MCF 10A (cell line): ENCODE results near the gene PPP1R2. TPM values are rescaled to one million over a fixed set of nuclear protein-coding genes. Genes with fewer than 3 reads are reported as not detected.
A peak's percentile ranks its signal among the peaks of the same experiment; 100 is the strongest.
"Not testable (repeated sequence)": the region's sequence is repeated elsewhere in the genome, so short reads cannot be mapped to it uniquely, and the experiment has no call there.

Experiments
- BruUV-seq: library from RNA; stranded (reverse); fragments of 400-500 nt; replicated peaks from 2 replicates; lab custom pipeline; 2021; lab: Mats Ljungman, UMichigan
- CTCF ChIA-PET: fragments of 300-600 bp; sonication (Branson Sonifier 250); formaldehyde crosslinking; extraction: SDS; loops from one replicate; lab custom pipeline; 2021; ENCODE audit warnings: antibody characterized with exemption, inconsistent platforms; lab: Yijun Ruan, JAX
- POLR2A ChIA-PET: fragments of 300-600, 350-650 bp; sonication (Branson Sonifier 250); formaldehyde crosslinking; extraction: SDS; loops from one replicate; lab custom pipeline; 2020; ENCODE audit warnings: antibody characterized with exemption, inconsistent platforms; lab: Yijun Ruan, JAX
- DNase-seq: peaks from one replicate; pipeline ENCODE4 v3.0.0-alpha.2; 2018; ENCODE audit not compliant: unreplicated experiment
- H3K27ac Mint-ChIP-seq: one replicate; pipeline ENCODE4 v1.8.0; 2022; ENCODE audit warnings: mild to moderate bottlenecking, low read depth, mixed read lengths; ENCODE audit not compliant: unreplicated experiment
- H3K27me3 Mint-ChIP-seq: one replicate; pipeline ENCODE4 v1.8.0; 2022; ENCODE audit warnings: mixed read lengths; ENCODE audit not compliant: insufficient read depth, unreplicated experiment
- H3K36me3 Mint-ChIP-seq: one replicate; pipeline ENCODE4 v1.8.0; 2022; ENCODE audit warnings: mild to moderate bottlenecking, moderate library complexity, mixed read lengths; ENCODE audit not compliant: insufficient read depth, unreplicated experiment
- H3K4me1 Mint-ChIP-seq: one replicate; pipeline ENCODE4 v1.8.0; 2022; ENCODE audit warnings: mixed read lengths; ENCODE audit not compliant: insufficient read depth, unreplicated experiment
- H3K4me3 Mint-ChIP-seq: one replicate; pipeline ENCODE4 v1.8.0; 2022; ENCODE audit warnings: mild to moderate bottlenecking, moderate library complexity, mixed read lengths; ENCODE audit not compliant: unreplicated experiment
- H3K9me3 Mint-ChIP-seq: one replicate; pipeline ENCODE4 v1.8.0; 2022; ENCODE audit warnings: mixed read lengths; ENCODE audit not compliant: unreplicated experiment
- intact Hi-C: fragments of 100-400 bp; cut with micrococcal nuclease; formaldehyde crosslinking; loops from 2 replicates; pipeline ENCODE4 v1.14.1; 2022
- total RNA-seq: library from RNA; stranded (reverse); gene quantifications from 2 replicates; pipeline ENCODE4 v1.2.3, GENCODE V29; 2022
- TF ChIP-seq, protein P1 (sequence below): fragments of 200-600 bp; IDR thresholded peaks from one replicate; pipeline ENCODE4 v1.8.0; 2022; ENCODE audit warnings: antibody characterized with exemption, mild to moderate bottlenecking; ENCODE audit not compliant: unreplicated experiment

PPP1R2 gene
- total RNA-seq, 1 experiment from 2014 or later: 53.0 TPM

DNA sequence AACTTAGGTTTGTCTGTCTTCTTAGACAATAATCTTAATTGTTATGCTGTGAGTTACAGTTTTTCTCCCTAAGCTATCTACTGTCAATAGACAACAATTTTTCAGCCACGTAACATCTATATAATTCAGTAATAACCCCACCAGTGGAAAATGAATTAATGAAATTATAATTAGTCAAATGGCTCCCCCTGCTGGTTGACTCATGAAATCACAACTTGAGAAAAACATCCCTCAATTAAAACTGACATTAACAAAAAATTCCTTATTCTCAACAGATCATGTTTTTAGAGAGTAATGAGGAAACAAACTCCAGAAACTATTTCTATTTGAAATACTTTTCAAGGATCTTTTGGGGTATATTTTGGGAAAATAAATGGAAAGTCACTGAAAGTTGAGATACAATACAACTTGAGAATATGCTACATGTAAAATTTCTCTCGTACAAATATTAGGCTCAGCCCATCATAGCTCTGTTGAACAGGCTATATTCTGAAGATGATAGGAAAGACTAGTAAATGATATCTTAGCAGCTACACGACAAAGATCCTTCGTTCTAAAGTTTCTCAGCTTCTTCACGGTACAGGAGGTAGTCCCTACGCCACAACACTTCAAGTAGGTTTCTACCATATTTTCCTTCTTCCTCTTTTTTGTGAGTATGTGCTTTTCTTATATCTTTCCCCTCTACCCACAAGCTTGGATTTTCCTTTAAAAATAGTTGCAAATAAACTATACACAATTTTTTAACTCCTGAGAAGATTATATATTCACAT, 20.7 kb downstream of the PPP1R2 start:
- CTCF ChIA-PET: interaction anchor here (0.5 to 6.3 kb wide), 20 partner anchors 12 to 854 kb away, joined by 3 to 154 read pairs (median 4); partner anchors contain the start of gene XXYLT1
- Mint-ChIP-seq H3K27me3 (no peaks in the 10 kb centered on the region), H3K4me3 (no peak overlapping the region), H3K36me3 (peaks cover 25% of the 10 kb centered on the region), H3K27ac (no peak overlapping the region), H3K4me1 (no peaks in the 10 kb centered on the region), H3K9me3 (no peaks in the 10 kb centered on the region)
- POLR2A ChIA-PET: interaction anchor here (0.6 to 3.2 kb wide), 4 partner anchors 20 to 252 kb away, joined by 4 to 20 read pairs (median 12); partner anchors contain the start of genes PPP1R2 and XXYLT1
- peak; percentile 59 for DNase-seq
- BruUV-seq: no TSS peak
- TF ChIP-seq, protein P1, sequence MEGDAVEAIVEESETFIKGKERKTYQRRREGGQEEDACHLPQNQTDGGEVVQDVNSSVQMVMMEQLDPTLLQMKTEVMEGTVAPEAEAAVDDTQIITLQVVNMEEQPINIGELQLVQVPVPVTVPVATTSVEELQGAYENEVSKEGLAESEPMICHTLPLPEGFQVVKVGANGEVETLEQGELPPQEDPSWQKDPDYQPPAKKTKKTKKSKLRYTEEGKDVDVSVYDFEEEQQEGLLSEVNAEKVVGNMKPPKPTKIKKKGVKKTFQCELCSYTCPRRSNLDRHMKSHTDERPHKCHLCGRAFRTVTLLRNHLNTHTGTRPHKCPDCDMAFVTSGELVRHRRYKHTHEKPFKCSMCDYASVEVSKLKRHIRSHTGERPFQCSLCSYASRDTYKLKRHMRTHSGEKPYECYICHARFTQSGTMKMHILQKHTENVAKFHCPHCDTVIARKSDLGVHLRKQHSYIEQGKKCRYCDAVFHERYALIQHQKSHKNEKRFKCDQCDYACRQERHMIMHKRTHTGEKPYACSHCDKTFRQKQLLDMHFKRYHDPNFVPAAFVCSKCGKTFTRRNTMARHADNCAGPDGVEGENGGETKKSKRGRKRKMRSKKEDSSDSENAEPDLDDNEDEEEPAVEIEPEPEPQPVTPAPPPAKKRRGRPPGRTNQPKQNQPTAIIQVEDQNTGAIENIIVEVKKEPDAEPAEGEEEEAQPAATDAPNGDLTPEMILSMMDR: peak; percentile 53
- intact Hi-C loops: loop anchor here (1.0 kb wide), 2 partner anchors 79 to 251 kb away; partner anchors contain the start of genes ACAP2 and XXYLT1

DNA sequence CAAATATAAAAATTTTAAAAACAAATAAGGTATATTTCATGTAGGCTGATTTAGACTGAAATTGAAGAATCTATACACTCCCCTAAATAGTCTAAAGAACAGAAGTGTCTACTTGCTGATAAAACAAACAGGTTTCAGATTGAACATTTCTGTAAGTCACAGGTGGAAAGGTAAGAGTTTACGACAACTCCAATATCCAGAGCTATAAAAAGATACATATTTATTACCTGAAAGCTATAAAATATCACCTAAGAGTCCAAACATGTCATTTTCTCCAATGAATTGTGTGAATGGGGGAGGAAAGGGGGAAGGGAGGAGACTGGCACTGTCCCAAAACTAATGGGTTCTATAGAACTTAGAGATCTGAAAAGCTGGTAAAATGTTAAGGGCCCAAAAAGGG, 26.1 kb downstream of the PPP1R2 start:
- TF ChIP-seq, protein P1: no peak
- Mint-ChIP-seq H3K27me3 (no peaks in the 10 kb centered on the region), H3K27ac (no peak overlapping the region), H3K4me3 (no peak overlapping the region), H3K9me3 (no peaks in the 10 kb centered on the region), H3K36me3 (peaks cover 32% of the 10 kb centered on the region), H3K4me1 (no peaks in the 10 kb centered on the region)
- intact Hi-C loops: no loop called here
- no TSS peak for BruUV-seq
- POLR2A ChIA-PET: no interaction called here
- CTCF ChIA-PET: interaction anchor here (0.7 to 2.9 kb wide), 3 partner anchors 10 to 652 kb away, joined by 3 to 21 read pairs (median 3); partner anchors contain the start of gene XXYLT1
- no peak for DNase-seq

GRCh38 chr3:195514610-195515235, 28.4 kb downstream of the PPP1R2 start:
- BruUV-seq, DNase-seq, H3K27ac Mint-ChIP-seq, H3K4me3 Mint-ChIP-seq, intact Hi-C loops, H3K4me1 Mint-ChIP-seq, H3K27me3 Mint-ChIP-seq, H3K9me3 Mint-ChIP-seq: not testable (repeated sequence)
- ChIA-PET POLR2A (interaction anchor here (1.2 kb wide), 1 partner anchor 239 kb away, joined by 3 read pairs; no protein-coding TSS in a partner anchor), CTCF (interaction anchor here (0.6 to 2.9 kb wide), 2 partner anchors 244 to 486 kb away, joined by 3 to 21 read pairs; partner anchors contain the start of gene XXYLT1)
- peaks cover 41% of the 10 kb centered on the region for H3K36me3 Mint-ChIP-seq

DNA sequence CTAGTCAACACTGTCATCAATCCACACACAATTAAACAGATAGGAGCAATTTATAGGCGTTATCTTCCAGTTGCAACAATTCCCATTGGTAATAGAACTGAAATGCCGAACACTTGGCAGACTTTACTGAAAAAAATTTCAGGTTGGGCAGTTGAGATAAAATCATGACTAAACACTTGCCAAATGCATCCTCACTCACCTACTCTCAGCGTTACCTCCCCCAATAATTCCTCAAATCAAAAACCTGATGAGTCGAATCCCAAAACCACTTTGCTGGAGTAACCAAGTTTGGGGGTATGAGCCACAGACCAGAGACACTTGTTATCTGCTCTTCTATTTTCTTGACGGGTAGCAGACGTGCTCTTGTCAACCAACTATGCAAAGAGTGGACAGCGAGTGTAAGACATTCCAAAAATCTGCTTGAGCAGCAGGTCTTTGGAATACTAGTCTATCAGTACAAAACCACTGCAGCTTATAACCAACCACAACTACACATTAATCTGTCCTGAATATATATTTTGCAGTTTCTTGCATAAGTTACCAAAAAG, 30.3 kb downstream of the PPP1R2 start:
- no peak overlapping the region for H3K27ac Mint-ChIP-seq
- ChIA-PET CTCF (no interaction called here), POLR2A (interaction anchor here (0.6 kb wide), 1 partner anchor 173 kb away, joined by 3 read pairs; no protein-coding TSS in a partner anchor)
- no TSS peak for BruUV-seq
- no peaks in the 10 kb centered on the region for H3K9me3 Mint-ChIP-seq
- no peaks in the 10 kb centered on the region for H3K27me3 Mint-ChIP-seq
- H3K36me3 Mint-ChIP-seq: peaks cover 40% of the 10 kb centered on the region
- intact Hi-C loops: no loop called here
- DNase-seq: no peak
- TF ChIP-seq, protein P1: no peak
- no peaks in the 10 kb centered on the region for H3K4me1 Mint-ChIP-seq
- no peak overlapping the region for H3K4me3 Mint-ChIP-seq
